ENCODE results near the gene SPON1. TPM values are rescaled to one million over a fixed set of nuclear protein-coding genes. Genes with fewer than 3 reads are reported as not detected.
A peak's percentile ranks its signal among the peaks of the same experiment; 100 is the strongest.

Gene SPON1
- polyA plus RNA-seq, 1 donor from 2014 or later = 0.19 TPM

GRCh38 chr11:14190992-14191778, 228.7 kb downstream of the SPON1 start:
- H3K4me3 Mint-ChIP-seq = no peak overlapping the region
- peaks cover 2% of the 10 kb centered on the region for H3K36me3 Mint-ChIP-seq
- no peaks in the 10 kb centered on the region for H3K27me3 Mint-ChIP-seq
- H3K27ac Mint-ChIP-seq = no peak overlapping the region
- H3K9me3 Mint-ChIP-seq = peaks cover 0 to 2% (median 0%) of the 10 kb centered on the region in 3 donors
- H3K4me1 Mint-ChIP-seq = peaks cover 0 to 2% (median 0%) of the 10 kb centered on the region in 3 donors

GRCh38 chr11:14193644-14194043, 231.1 kb downstream of the SPON1 start:
- peaks cover 0 to 2% (median 0%) of the 10 kb centered on the region in 3 donors for H3K9me3 Mint-ChIP-seq

GRCh38 chr11:14202251-14203196, 240.0 kb downstream of the SPON1 start:
- H3K4me1 Mint-ChIP-seq = peaks cover 0 to 9% (median 9%) of the 10 kb centered on the region in 3 donors
- no peak overlapping the region for H3K27ac Mint-ChIP-seq
- peaks cover 0 to 5% (median 4%) of the 10 kb centered on the region in 3 donors for H3K9me3 Mint-ChIP-seq
- no peaks in the 10 kb centered on the region for H3K36me3 Mint-ChIP-seq
- H3K4me3 Mint-ChIP-seq = no peak overlapping the region
- peaks cover 3% of the 10 kb centered on the region for H3K27me3 Mint-ChIP-seq

More at GRCh38 chr11:14193644-14194043, 231.1 kb downstream of the SPON1 start:
- peaks cover 0 to 2% (median 0%) of the 10 kb centered on the region in 3 donors for H3K4me1 Mint-ChIP-seq
- no peaks in the 10 kb centered on the region for H3K27me3 Mint-ChIP-seq
- H3K36me3 Mint-ChIP-seq = no peaks in the 10 kb centered on the region
- no peak overlapping the region for H3K4me3 Mint-ChIP-seq
- no peak overlapping the region for H3K27ac Mint-ChIP-seq

- no peaks in the 10 kb centered on the region for H3K36me3 Mint-ChIP-seq
- H3K9me3 Mint-ChIP-seq = peaks cover 0 to 5% (median 4%) of the 10 kb centered on the region in 3 donors
- H3K27ac Mint-ChIP-seq = no peak overlapping the region
- H3K4me3 Mint-ChIP-seq = no peak overlapping the region
- H3K4me1 Mint-ChIP-seq = peaks cover 0 to 9% (median 9%) of the 10 kb centered on the region in 3 donors
- peaks cover 3% of the 10 kb centered on the region for H3K27me3 Mint-ChIP-seq
These were observed 240.8 kb downstream of the SPON1 start for GRCh38 chr11:14203321-14203720.

- peaks cover 6% of the 10 kb centered on the region for H3K27me3 Mint-ChIP-seq
- H3K27ac Mint-ChIP-seq = no peak overlapping the region
- no peaks in the 10 kb centered on the region for H3K36me3 Mint-ChIP-seq
These were observed 250.5 kb downstream of the SPON1 start for GRCh38 chr11:14212986-14213385.

GRCh38 chr11:14218728-14219127, 256.2 kb downstream of the SPON1 start:
- no peaks in the 10 kb centered on the region for H3K9me3 Mint-ChIP-seq
- peaks cover 0 to 1% (median 0%) of the 10 kb centered on the region in 3 donors for H3K4me1 Mint-ChIP-seq
- H3K27me3 Mint-ChIP-seq = peaks cover 8% of the 10 kb centered on the region
- no peak overlapping the region for H3K27ac Mint-ChIP-seq
- no peak overlapping the region for H3K4me3 Mint-ChIP-seq
- no peaks in the 10 kb centered on the region for H3K36me3 Mint-ChIP-seq

More at GRCh38 chr11:14212986-14213385, 250.5 kb downstream of the SPON1 start:
- no peak overlapping the region for H3K4me3 Mint-ChIP-seq
- H3K4me1 Mint-ChIP-seq = no peaks in the 10 kb centered on the region
- peaks cover 0 to 3% (median 0%) of the 10 kb centered on the region in 3 donors for H3K9me3 Mint-ChIP-seq

- Mint-ChIP-seq H3K4me3 (no peak overlapping the region), H3K4me1 (peaks cover 0 to 9% (median 3%) of the 10 kb centered on the region in 3 donors), H3K27ac (no peak overlapping the region)
These were observed 261.2 kb downstream of the SPON1 start for GRCh38 chr11:14223636-14224288.

GRCh38 chr11:14224395-14224794, 261.9 kb downstream of the SPON1 start:
- Mint-ChIP-seq H3K4me3 (no peak overlapping the region), H3K36me3 (no peaks in the 10 kb centered on the region), H3K9me3 (no peaks in the 10 kb centered on the region), H3K27ac (no peak overlapping the region), H3K4me1 (peaks cover 0 to 9% (median 3%) of the 10 kb centered on the region in 3 donors), H3K27me3 (peaks cover 2% of the 10 kb centered on the region)

More at GRCh38 chr11:14223636-14224288, 261.2 kb downstream of the SPON1 start:
- Mint-ChIP-seq H3K27me3 (peaks cover 2% of the 10 kb centered on the region), H3K36me3 (no peaks in the 10 kb centered on the region), H3K9me3 (no peaks in the 10 kb centered on the region)

- H3K27me3 Mint-ChIP-seq = peaks cover 7% of the 10 kb centered on the region
- no peak overlapping the region for H3K4me3 Mint-ChIP-seq
- H3K9me3 Mint-ChIP-seq = no peaks in the 10 kb centered on the region
- H3K36me3 Mint-ChIP-seq = no peaks in the 10 kb centered on the region
- peaks cover 0 to 11% (median 3%) of the 10 kb centered on the region in 3 donors for H3K4me1 Mint-ChIP-seq
- H3K27ac Mint-ChIP-seq = no peak overlapping the region
These were observed 263.1 kb downstream of the SPON1 start for GRCh38 chr11:14225666-14226065.

- peaks cover 0 to 1% (median 0%) of the 10 kb centered on the region in 3 donors for H3K9me3 Mint-ChIP-seq
- H3K27ac Mint-ChIP-seq = no peak overlapping the region
- peaks cover 0 to 11% (median 5%) of the 10 kb centered on the region in 3 donors for H3K4me1 Mint-ChIP-seq
- peaks cover 5% of the 10 kb centered on the region for H3K27me3 Mint-ChIP-seq
- no peaks in the 10 kb centered on the region for H3K36me3 Mint-ChIP-seq
- H3K4me3 Mint-ChIP-seq = no peak overlapping the region
These were observed 265.8 kb downstream of the SPON1 start for GRCh38 chr11:14228356-14228755.

- Mint-ChIP-seq H3K4me1 (peaks cover 0 to 6% (median 2%) of the 10 kb centered on the region in 3 donors), H3K27me3 (peaks cover 5% of the 10 kb centered on the region), H3K27ac (no peak overlapping the region), H3K4me3 (no peak overlapping the region), H3K36me3 (no peaks in the 10 kb centered on the region), H3K9me3 (peaks cover 0 to 1% (median 0%) of the 10 kb centered on the region in 3 donors)
These were observed 266.9 kb downstream of the SPON1 start for GRCh38 chr11:14229472-14229871.

- Mint-ChIP-seq H3K36me3 (no peaks in the 10 kb centered on the region), H3K9me3 (peaks cover 0 to 1% (median 0%) of the 10 kb centered on the region in 3 donors), H3K4me1 (peaks cover 0 to 3% (median 2%) of the 10 kb centered on the region in 3 donors), H3K27ac (no peak overlapping the region), H3K4me3 (no peak overlapping the region), H3K27me3 (peaks cover 5% of the 10 kb centered on the region)
These were observed 267.9 kb downstream of the SPON1 start for GRCh38 chr11:14230407-14230806.

GRCh38 chr11:14232652-14233051, 270.1 kb downstream of the SPON1 start:
- Mint-ChIP-seq H3K4me3 (no peak overlapping the region), H3K36me3 (no peaks in the 10 kb centered on the region), H3K4me1 (peaks cover 21% of the 10 kb centered on the region in 3 donors), H3K27me3 (peaks cover 5% of the 10 kb centered on the region), H3K27ac (peak overlapping the region in 1 of 3 donors; percentile 65), H3K9me3 (peaks cover 0 to 1% (median 0%) of the 10 kb centered on the region in 3 donors)

GRCh38 chr11:14234446-14234845, 271.9 kb downstream of the SPON1 start:
- H3K27ac Mint-ChIP-seq = peak overlapping the region in 1 of 3 donors; percentile 63

More at GRCh38 chr11:14234446-14234845, 271.9 kb downstream of the SPON1 start:
- Mint-ChIP-seq H3K36me3 (no peaks in the 10 kb centered on the region), H3K27me3 (peaks cover 5% of the 10 kb centered on the region), H3K9me3 (peaks cover 0 to 1% (median 0%) of the 10 kb centered on the region in 3 donors), H3K4me3 (no peak overlapping the region), H3K4me1 (peaks cover 23 to 30% (median 29%) of the 10 kb centered on the region in 3 donors)

All from IgD-negative memory B cell (primary cell).